ENCODE data around the gene ACAA1.

DNA sequence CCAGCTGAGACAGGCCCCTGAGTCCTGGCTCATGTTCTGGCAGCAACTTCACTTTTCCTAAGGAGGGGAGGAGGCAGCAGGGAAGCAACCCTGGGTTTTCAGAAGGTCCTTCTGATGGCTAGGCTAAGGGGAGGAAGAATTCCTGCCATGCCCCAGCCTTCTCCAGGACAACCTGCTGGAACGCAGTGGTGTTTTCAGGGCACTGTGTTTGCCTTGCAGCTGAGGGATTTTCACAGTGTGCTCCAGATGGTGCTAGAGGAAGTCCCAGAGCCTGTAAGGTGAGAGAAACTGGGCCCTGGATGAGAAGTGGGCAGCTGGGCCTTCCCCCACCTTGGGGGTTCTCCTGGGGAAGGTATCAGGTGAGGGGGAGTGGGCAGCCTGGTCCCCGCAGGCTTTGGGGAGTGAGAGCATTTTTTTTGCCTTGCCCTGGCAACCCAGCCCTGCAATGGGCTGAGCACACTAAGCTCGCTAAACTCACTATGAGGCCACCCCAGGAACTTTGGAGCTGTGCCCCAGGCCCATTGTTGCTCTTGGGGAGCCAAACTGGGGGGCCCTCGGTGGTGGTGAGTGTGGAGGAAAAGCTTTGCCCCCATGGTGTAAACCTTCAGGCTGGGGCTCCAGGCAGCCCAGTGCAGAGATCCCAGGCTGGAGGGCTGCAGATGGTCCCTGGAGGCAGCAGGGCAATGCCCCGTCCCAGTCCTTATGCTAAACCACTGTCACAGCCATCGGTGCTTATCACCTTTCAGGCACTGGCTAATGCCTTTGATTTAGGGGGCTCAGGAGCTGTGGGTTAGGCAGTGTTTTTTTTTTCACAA is 41.1 kb downstream of the ACAA1 start:
- TF ChIP-seq YY1 (IDR thresholded peaks at IDR 0.05; ENCODE audit: low read depth) (no peak), TAF1 (IDR thresholded peaks at IDR 0.05; ENCODE audit: borderline replicate concordance, low read depth, low read length) (no peak), EP300 (IDR thresholded peaks at IDR 0.05; ENCODE audit: borderline replicate concordance in 1 of 2, low read depth in 1 of 2, low read length in 1 of 2) (no peak)
- TF ChIP-seq, protein P1, sequence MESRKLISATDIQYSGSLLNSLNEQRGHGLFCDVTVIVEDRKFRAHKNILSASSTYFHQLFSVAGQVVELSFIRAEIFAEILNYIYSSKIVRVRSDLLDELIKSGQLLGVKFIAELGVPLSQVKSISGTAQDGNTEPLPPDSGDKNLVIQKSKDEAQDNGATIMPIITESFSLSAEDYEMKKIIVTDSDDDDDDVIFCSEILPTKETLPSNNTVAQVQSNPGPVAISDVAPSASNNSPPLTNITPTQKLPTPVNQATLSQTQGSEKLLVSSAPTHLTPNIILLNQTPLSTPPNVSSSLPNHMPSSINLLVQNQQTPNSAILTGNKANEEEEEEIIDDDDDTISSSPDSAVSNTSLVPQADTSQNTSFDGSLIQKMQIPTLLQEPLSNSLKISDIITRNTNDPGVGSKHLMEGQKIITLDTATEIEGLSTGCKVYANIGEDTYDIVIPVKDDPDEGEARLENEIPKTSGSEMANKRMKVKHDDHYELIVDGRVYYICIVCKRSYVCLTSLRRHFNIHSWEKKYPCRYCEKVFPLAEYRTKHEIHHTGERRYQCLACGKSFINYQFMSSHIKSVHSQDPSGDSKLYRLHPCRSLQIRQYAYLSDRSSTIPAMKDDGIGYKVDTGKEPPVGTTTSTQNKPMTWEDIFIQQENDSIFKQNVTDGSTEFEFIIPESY (IDR thresholded peaks at IDR 0.05; ENCODE audit: borderline replicate concordance, low read depth), result no peak
- TF ChIP-seq, protein P2, sequence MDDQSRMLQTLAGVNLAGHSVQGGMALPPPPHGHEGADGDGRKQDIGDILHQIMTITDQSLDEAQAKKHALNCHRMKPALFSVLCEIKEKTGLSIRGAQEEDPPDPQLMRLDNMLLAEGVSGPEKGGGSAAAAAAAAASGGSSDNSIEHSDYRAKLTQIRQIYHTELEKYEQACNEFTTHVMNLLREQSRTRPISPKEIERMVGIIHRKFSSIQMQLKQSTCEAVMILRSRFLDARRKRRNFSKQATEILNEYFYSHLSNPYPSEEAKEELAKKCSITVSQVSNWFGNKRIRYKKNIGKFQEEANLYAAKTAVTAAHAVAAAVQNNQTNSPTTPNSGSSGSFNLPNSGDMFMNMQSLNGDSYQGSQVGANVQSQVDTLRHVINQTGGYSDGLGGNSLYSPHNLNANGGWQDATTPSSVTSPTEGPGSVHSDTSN (IDR thresholded peaks at IDR 0.05), result no peak
- TF ChIP-seq, protein P3, sequence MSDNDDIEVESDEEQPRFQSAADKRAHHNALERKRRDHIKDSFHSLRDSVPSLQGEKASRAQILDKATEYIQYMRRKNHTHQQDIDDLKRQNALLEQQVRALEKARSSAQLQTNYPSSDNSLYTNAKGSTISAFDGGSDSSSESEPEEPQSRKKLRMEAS (IDR thresholded peaks at IDR 0.05; ENCODE audit: low read depth), result no peak
